Measurements from ENCODE around the gene C4orf50.

The C4orf50 gene

GRCh38 chr4:6018331-6018730, at the start of gene C4orf50:
Gene C4orf50, minus strand, starts transcription at chr4:6018431.
- ChIA-PET POLR2A (no interaction called here), CTCF (interaction anchor here (1.0 to 2.4 kb wide), 3 partner anchors 9 to 20 kb away, joined by 3 to 13 read pairs (median 10); no protein-coding TSS in a partner anchor)
- no peak for DNase-seq (ENCODE audit: low read depth, low spot score)
- H3K4me3 ChIP-seq (ENCODE audit: low read depth, low read length): no peak within 1 kb of the TSS
- TF ChIP-seq, protein P1, sequence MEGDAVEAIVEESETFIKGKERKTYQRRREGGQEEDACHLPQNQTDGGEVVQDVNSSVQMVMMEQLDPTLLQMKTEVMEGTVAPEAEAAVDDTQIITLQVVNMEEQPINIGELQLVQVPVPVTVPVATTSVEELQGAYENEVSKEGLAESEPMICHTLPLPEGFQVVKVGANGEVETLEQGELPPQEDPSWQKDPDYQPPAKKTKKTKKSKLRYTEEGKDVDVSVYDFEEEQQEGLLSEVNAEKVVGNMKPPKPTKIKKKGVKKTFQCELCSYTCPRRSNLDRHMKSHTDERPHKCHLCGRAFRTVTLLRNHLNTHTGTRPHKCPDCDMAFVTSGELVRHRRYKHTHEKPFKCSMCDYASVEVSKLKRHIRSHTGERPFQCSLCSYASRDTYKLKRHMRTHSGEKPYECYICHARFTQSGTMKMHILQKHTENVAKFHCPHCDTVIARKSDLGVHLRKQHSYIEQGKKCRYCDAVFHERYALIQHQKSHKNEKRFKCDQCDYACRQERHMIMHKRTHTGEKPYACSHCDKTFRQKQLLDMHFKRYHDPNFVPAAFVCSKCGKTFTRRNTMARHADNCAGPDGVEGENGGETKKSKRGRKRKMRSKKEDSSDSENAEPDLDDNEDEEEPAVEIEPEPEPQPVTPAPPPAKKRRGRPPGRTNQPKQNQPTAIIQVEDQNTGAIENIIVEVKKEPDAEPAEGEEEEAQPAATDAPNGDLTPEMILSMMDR (IDR thresholded peaks at IDR 0.05; ENCODE audit: insufficient read depth, low read length, missing control alignments): no peak

DNA sequence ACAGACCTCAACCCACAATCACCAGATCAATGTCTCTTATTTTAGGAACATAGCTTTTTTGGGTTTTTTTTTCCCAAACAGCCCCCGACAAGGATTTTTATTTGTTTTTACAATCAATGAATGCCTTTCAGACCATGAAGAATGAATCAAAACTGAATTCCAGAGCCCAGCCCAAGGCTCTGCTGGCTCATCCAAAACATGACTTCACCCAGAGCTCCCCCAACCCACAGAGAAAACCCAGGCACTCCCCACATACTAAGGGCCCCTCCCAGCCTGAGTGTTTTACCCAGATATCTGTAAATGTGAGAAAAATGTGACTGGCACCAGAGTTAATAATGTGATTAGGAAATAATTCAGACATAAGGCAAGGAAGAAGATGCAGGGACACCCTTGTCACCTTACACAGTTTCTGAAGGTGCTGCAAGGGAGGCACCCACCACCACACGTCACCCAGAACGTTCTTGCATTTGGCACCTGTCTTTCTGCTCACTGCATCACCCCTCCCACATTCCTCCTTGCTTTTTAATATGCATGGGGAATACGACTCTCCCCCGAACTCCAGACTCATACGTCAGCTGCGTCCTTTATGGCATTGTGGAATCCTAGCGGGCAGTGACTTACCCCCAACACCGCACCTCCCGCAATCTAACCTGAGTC, 47.8 kb upstream of the C4orf50 start:
- CTCF ChIA-PET: no interaction called here
- DNase-seq (ENCODE audit: low read depth, low spot score): no peak
- POLR2A ChIA-PET: no interaction called here
- TF ChIP-seq, protein P1 (IDR thresholded peaks at IDR 0.05; ENCODE audit: insufficient read depth, low read length, missing control alignments): no peak
- no peak overlapping the region for H3K4me3 ChIP-seq (ENCODE audit: low read depth, low read length)

- ChIA-PET POLR2A (no interaction called here), CTCF (no interaction called here)
- no peak overlapping the region for H3K4me3 ChIP-seq (ENCODE audit: low read depth, low read length)
- TF ChIP-seq, protein P1 (IDR thresholded peaks at IDR 0.05; ENCODE audit: insufficient read depth, low read length, missing control alignments): no peak
- no peak for DNase-seq (ENCODE audit: low read depth, low spot score)
Observed at GRCh38 chr4:6065166-6065565, 46.9 kb upstream of the C4orf50 start.

DNA sequence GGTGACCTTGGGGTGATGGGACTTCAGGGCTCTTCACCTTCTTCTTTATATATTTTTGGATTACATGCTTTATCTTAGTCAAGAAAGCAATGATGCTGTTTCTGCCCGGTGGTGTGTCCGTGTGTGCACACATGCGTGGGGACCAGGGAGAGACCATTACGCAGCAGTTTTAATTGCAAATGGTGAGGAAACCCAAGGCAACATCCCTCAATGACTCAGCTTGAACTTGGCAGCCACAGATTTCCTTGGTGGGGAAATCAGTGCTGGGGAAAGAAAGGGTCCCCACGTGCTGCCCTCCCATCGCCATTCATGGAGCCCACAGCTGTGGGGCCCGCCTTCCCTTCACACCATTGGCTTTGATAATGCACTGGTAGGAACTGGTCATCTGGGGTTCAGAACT, 46.2 kb upstream of the C4orf50 start:
- TF ChIP-seq, protein P1 (IDR thresholded peaks at IDR 0.05; ENCODE audit: insufficient read depth, low read length, missing control alignments): no peak
- no peak for DNase-seq (ENCODE audit: low read depth, low spot score)
- ChIA-PET POLR2A (no interaction called here), CTCF (no interaction called here)
- no peak overlapping the region for H3K4me3 ChIP-seq (ENCODE audit: low read depth, low read length)

DNA sequence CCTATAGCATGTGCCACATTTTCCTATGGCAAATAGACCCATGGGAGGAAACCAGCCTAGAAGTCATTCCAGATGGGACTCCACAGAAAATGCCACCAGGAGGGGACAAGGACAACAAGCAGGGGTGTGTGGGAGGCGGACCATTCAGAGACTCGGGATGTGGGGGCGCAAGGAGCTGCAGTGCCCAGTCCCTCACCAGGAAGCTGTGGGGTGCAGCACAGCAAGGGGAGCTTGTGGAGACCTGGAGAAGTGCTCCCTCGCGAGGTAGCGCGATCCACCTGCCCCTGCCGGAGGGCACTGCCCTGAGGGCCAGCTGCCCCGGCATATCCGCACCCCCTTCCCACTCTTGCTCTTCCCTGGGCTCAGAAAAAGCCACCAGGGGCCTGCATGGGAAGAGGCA, 45.5 kb upstream of the C4orf50 start:
- no peak overlapping the region for H3K4me3 ChIP-seq (ENCODE audit: low read depth, low read length)
- DNase-seq (ENCODE audit: low read depth, low spot score): no peak
- ChIA-PET POLR2A (no interaction called here), CTCF (no interaction called here)
- TF ChIP-seq, protein P1 (IDR thresholded peaks at IDR 0.05; ENCODE audit: insufficient read depth, low read length, missing control alignments): no peak

- ChIA-PET POLR2A (no interaction called here), CTCF (no interaction called here)
- no peak for DNase-seq (ENCODE audit: low read depth, low spot score)
- no peak overlapping the region for H3K4me3 ChIP-seq (ENCODE audit: low read depth, low read length)
- TF ChIP-seq, protein P1 (IDR thresholded peaks at IDR 0.05; ENCODE audit: insufficient read depth, low read length, missing control alignments): no peak
Observed at GRCh38 chr4:6062133-6062532, 43.9 kb upstream of the C4orf50 start.

All from AG04449 (cell line).